ENCODE results near the gene GPR4.

GPR4 gene

GRCh38 chr19:45601524-45602374 lies at the start of gene GPR4:
Gene GPR4 (minus strand): TSS chr19:45602212. CDS start chr19:45591866, 10,346 bp downstream.
- H3K4me1 Mint-ChIP-seq = peaks cover 50% of the 10 kb centered on the region

GRCh38 chr19:45650722-45651121 lies 48.7 kb upstream of the GPR4 start:
- Mint-ChIP-seq H3K27ac (no peak overlapping the region), H3K9me3 (peaks cover 16% of the 10 kb centered on the region), H3K27me3 (ENCODE audit: low read depth, poor library complexity) (peaks cover 14% of the 10 kb centered on the region), H3K4me3 (no peak overlapping the region), H3K4me1 (peaks cover 13% of the 10 kb centered on the region), H3K36me3 (ENCODE audit: low read depth) (peaks cover 4% of the 10 kb centered on the region)
- no peak for TF ChIP-seq CTCF (IDR thresholded peaks at IDR 0.05)
- DNase-seq = no peak

More at GRCh38 chr19:45601524-45602374, at the start of gene GPR4:
- H3K36me3 Mint-ChIP-seq (ENCODE audit: low read depth) = no peaks in the 10 kb centered on the region
- H3K9me3 Mint-ChIP-seq = peaks cover 12% of the 10 kb centered on the region
- no peak for TF ChIP-seq CTCF (IDR thresholded peaks at IDR 0.05)
- H3K27ac Mint-ChIP-seq = no peak within 1 kb of the TSS
- peak within 1 kb of the TSS; percentile 41 for H3K4me3 Mint-ChIP-seq
- DNase-seq = peak; percentile 54
- H3K27me3 Mint-ChIP-seq (ENCODE audit: low read depth, poor library complexity) = peaks cover 82% of the 10 kb centered on the region

- Mint-ChIP-seq H3K9me3 (peaks cover 16% of the 10 kb centered on the region), H3K27me3 (ENCODE audit: low read depth, poor library complexity) (peaks cover 35% of the 10 kb centered on the region), H3K4me3 (peak overlapping the region; percentile 76), H3K27ac (no peak overlapping the region), H3K36me3 (ENCODE audit: low read depth) (peaks cover 4% of the 10 kb centered on the region), H3K4me1 (peaks cover 22% of the 10 kb centered on the region)
- DNase-seq = no peak
- TF ChIP-seq CTCF (IDR thresholded peaks at IDR 0.05) = no peak
Measured at GRCh38 chr19:45646345-45646698, 44.3 kb upstream of the GPR4 start.

GRCh38 chr19:45645631-45646344 lies 43.8 kb upstream of the GPR4 start:
- Mint-ChIP-seq H3K36me3 (ENCODE audit: low read depth) (peaks cover 4% of the 10 kb centered on the region), H3K4me1 (peaks cover 27% of the 10 kb centered on the region), H3K9me3 (peaks cover 16% of the 10 kb centered on the region), H3K27me3 (ENCODE audit: low read depth, poor library complexity) (peaks cover 35% of the 10 kb centered on the region), H3K4me3 (peak overlapping the region; percentile 76), H3K27ac (no peak overlapping the region)
- peak; percentile 77 for DNase-seq
- no peak for TF ChIP-seq CTCF (IDR thresholded peaks at IDR 0.05)

- H3K4me3 Mint-ChIP-seq = peak overlapping the region; percentile 76
Measured at GRCh38 chr19:45645068-45645630, 43.1 kb upstream of the GPR4 start.

More at GRCh38 chr19:45645068-45645630, 43.1 kb upstream of the GPR4 start:
- Mint-ChIP-seq H3K27ac (no peak overlapping the region), H3K9me3 (peaks cover 16% of the 10 kb centered on the region), H3K36me3 (ENCODE audit: low read depth) (peaks cover 4% of the 10 kb centered on the region), H3K27me3 (ENCODE audit: low read depth, poor library complexity) (peaks cover 35% of the 10 kb centered on the region), H3K4me1 (peaks cover 30% of the 10 kb centered on the region)
- no peak for TF ChIP-seq CTCF (IDR thresholded peaks at IDR 0.05)
- no peak for DNase-seq

Data from nephron progenitor cell (in vitro differentiated cells).